Sigmoid colon (tissue), 7 donors: ENCODE results near the gene MYADML2. TPM values are rescaled to one million over a fixed set of nuclear protein-coding genes. Genes with fewer than 3 reads are reported as not detected.

Experiments
- DNase-seq: peaks from one replicate; pipeline ENCODE4 v3.0.0-alpha.2; 2019
- H3K27ac ChIP-seq, 4 donors: fragments of 200-600 bp; sonication (generic); one replicate each; pipeline ENCODE4 v1.5.1; 2016 to 2019; ENCODE audit warnings: mild to moderate bottlenecking in 1 of 4
- H3K27me3 ChIP-seq, 3 donors: fragments of 200-600 bp; sonication (generic); one replicate each; pipeline ENCODE4 v1.5.1; 2019; ENCODE audit warnings: mild to moderate bottlenecking in 1 of 3
- H3K36me3 ChIP-seq, 4 donors: fragments of 200-600 bp; sonication (generic); one replicate each; pipeline ENCODE4 v1.5.1; 2016 to 2019
- H3K4me1 ChIP-seq, 4 donors: fragments of 200-600 bp; sonication (generic); one replicate each; pipeline ENCODE4 v1.5.1; 2017 to 2019
- H3K4me3 ChIP-seq, 4 donors: fragments of 200-600 bp; sonication (generic); one replicate each; pipeline ENCODE4 v1.5.1; 2017 to 2019; ENCODE audit warnings: mild to moderate bottlenecking in 2 of 4, moderate library complexity in 1 of 4
- H3K9me3 ChIP-seq, 4 donors: fragments of 200-600 bp in 3 of 4; sonication (generic) in 3 of 4; one replicate each; pipeline versions ENCODE4 v1.5.1 to v1.6.1; 2013 to 2019
- CTCF ChIP-seq, 4 experiments: fragments of 450-650 bp in 3 of 4; fragments of 200-600 bp in 1 of 4; IDR thresholded peaks; one replicate each; pipeline ENCODE4 v1.5.1; 2016 to 2019; ENCODE audit warnings: antibody characterized with exemption in 4 of 4, mild to moderate bottlenecking in 3 of 4, moderate library complexity in 2 of 4
- EP300 ChIP-seq, 4 donors: sonication (generic); formaldehyde crosslinking; IDR thresholded peaks; one replicate each; pipeline ENCODE4 v1.6.1; 2017; ENCODE audit warnings: antibody characterized with exemption in 4 of 4
- POLR2A ChIP-seq, 2 donors: fragments of 450-650 bp; IDR thresholded peaks; one replicate each; pipeline ENCODE4 v1.6.1; 2016; ENCODE audit warnings: antibody characterized with exemption in 2 of 2, mild to moderate bottlenecking in 2 of 2, moderate library complexity in 2 of 2
- POLR2AphosphoS5 ChIP-seq, 4 donors: sonication (generic); formaldehyde crosslinking; IDR thresholded peaks; one replicate each; pipeline ENCODE4 v1.6.1; 2017; ENCODE audit warnings: antibody characterized with exemption in 4 of 4
- WGBS, 2 donors: extraction: QIAGEN DNeasy Blood & Tissue Kit; methylation state at CpG; one replicate each; pipeline ENCODE4 v1.1.7; 2013; 5-methylcytosine and 5-hydroxymethylcytosine counted together
- intact Hi-C: fragments of 100-400 bp; cut with DNase I; formaldehyde crosslinking; loops from one replicate; pipeline ENCODE4 v1.15.1; 2023
- polyA plus RNA-seq, 3 donors: library from polyadenylated mRNA; stranded (reverse); fragments of 200-250 nt; gene quantifications; one replicate each; pipeline ENCODE4 v1.2.3, GENCODE V29; 2013
- total RNA-seq, 4 donors: library from RNA; depleted of rRNA; stranded (reverse); fragments of >200 nt; gene quantifications; one replicate each; pipeline ENCODE4 v1.1.0, GENCODE V29; 2016
- donor health status: healthy with polysubstance abuse.
- donor health status: Bipolar disorder and iron deficiency.
- donor health status: healthy.

MYADML2 gene
- total and polyA plus RNA-seq, 7 donors, result not detected

DNA sequence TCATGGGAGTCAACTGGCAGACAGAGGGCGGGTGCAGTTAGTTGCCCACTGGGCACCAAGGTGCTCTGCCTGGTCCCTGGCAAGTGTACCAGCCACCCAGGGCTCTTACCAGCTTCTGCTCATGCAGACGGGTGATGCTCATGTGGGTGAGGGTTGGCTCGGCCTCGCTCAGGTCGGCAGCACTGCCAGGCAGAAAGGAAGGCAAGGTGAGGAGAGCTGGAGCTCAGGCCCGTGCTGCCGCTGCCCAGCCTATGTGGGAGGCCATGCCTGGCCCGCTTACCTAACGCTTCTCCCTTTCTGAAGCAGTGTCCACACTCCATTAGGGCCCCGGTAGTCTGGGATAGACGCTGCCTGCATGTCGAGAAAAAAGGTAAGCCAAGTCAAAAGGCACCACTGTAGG, 31.7 kb downstream of the MYADML2 start:
- Histone ChIP-seq H3K9me3 (no peaks in the 10 kb centered on the region), H3K36me3 (peaks cover 13 to 50% (median 30%) of the 10 kb centered on the region in 4 donors), H3K27me3 (no peaks in the 10 kb centered on the region), H3K27ac (no peak overlapping the region), H3K4me1 (peaks cover 0 to 48% (median 39%) of the 10 kb centered on the region in 4 donors), H3K4me3 (no peak overlapping the region)
- DNase-seq, result no peak
- 93 to 96% methylated on average over 12 of the region's 12 CpGs for WGBS, 2 donors
- intact Hi-C loops, result no loop called here
- TF ChIP-seq EP300 (IDR thresholded peaks at IDR 0.05) (no peak), POLR2A (IDR thresholded peaks at IDR 0.05) (no peak), CTCF (IDR thresholded peaks at IDR 0.05) (no peak), POLR2AphosphoS5 (IDR thresholded peaks at IDR 0.05) (no peak)

GRCh38 chr17:81914103-81914850, 32.8 kb downstream of the MYADML2 start:
- Histone ChIP-seq H3K4me1 (peaks cover 0 to 42% (median 37%) of the 10 kb centered on the region in 4 donors), H3K27ac (no peak overlapping the region), H3K4me3 (no peak overlapping the region), H3K27me3 (no peaks in the 10 kb centered on the region), H3K36me3 (peaks cover 13 to 41% (median 26%) of the 10 kb centered on the region in 4 donors), H3K9me3 (no peaks in the 10 kb centered on the region)
- TF ChIP-seq EP300 (IDR thresholded peaks at IDR 0.05) (no peak), CTCF (IDR thresholded peaks at IDR 0.05) (no peak)
- intact Hi-C loops, result no loop called here
- peak; percentile 66 for DNase-seq
- whole genome bisulfite sequencing, 2 donors, result 97 to 98% methylated on average over 36 of the region's 36 CpGs

DNA sequence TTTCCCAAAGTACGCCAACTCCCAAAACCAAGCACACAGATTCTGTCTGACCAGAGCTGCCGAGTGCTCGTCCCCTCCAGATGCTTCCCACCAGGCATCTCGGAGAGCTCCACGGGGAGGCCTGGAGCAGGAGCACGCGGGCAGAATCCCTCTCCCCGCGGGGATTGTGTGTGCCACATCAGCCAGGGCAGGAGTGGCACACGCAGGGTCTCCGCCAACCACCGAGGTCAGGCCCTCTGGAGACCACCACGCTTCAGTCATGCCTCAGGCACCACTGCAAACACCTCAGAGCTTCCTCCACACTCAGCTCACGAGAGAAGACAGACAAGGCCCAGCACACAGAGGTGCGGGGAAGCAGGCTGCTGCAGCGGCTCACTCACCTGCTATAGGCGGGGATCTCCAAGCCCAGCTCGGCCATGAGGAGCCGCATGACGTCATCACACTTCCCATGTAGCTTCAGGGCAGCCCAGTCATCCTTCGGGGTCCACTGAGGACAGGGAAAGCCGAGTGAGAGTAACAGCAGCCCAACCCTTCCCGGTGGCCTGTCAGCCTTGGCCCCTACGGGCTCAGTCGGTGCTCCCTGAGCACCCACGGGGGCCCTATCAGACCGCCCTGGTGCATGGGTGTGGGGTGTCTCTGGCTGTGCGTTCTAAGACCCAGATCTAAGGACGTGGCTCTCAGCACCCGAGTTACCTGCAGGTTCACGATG, 33.5 kb downstream of the MYADML2 start:
- peaks cover 0 to 39% (median 33%) of the 10 kb centered on the region in 4 donors for H3K4me1 ChIP-seq
- H3K27ac ChIP-seq, result no peak overlapping the region
- DNase-seq, result no peak
- 94 to 96% methylated on average over 31 of the region's 31 CpGs for WGBS, 2 donors
- TF ChIP-seq POLR2A (IDR thresholded peaks at IDR 0.05) (no peak), EP300 (IDR thresholded peaks at IDR 0.05) (no peak), POLR2AphosphoS5 (IDR thresholded peaks at IDR 0.05) (no peak), CTCF (IDR thresholded peaks at IDR 0.05) (no peak)
- H3K27me3 ChIP-seq, result no peaks in the 10 kb centered on the region
- intact Hi-C loops, result no loop called here
- no peaks in the 10 kb centered on the region for H3K9me3 ChIP-seq
- no peak overlapping the region for H3K4me3 ChIP-seq
- peaks cover 13 to 42% (median 24%) of the 10 kb centered on the region in 4 donors for H3K36me3 ChIP-seq

DNA sequence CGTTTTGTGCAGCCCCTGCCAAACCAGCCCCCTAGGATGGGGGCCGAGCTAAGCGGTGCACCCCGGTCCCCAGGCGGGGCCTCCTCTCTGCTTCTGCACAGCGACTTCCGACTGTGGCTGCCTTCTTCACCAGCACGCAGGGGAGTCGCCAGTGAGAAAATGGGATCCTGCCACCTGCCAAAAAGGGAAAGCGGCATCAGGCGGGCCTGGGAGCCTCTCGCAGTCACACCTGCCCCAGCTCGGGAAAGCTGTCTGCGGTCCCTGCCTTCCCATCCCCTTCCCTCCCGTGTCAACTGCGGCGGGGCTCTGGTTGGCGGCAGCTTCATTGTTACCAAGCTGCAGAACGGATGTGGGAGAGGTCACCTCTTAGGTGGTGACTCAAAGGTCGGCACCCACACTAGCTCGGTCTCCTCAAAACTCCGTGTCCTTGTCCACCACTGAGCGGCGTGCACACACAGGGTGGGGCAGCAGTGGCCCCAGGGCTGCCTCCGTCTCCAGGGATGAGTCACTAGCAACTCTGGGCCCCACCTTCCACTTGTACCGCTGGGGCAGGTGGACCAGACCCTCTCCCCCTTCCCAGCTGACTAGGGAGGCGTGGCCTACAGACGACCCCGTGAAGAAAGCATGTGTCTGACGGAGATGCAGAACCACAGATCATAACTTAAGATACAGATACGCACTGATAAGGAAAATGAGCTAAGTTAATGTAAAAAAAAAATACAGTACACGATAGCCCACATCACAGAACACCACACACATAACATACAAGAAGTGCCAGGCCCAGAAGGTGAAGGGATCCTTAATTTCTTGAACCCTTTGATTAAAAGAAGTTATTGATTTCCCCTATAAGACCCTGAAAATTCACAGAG, 34.4 kb downstream of the MYADML2 start:
- intact Hi-C loops, result no loop called here
- no peaks in the 10 kb centered on the region for H3K27me3 ChIP-seq
- H3K36me3 ChIP-seq, result peaks cover 13 to 46% (median 24%) of the 10 kb centered on the region in 4 donors
- peak; percentile 71 for DNase-seq
- peaks cover 0 to 34% (median 28%) of the 10 kb centered on the region in 4 donors for H3K4me1 ChIP-seq
- H3K9me3 ChIP-seq, result no peaks in the 10 kb centered on the region
- 89 to 91% methylated on average over 32 of the region's 32 CpGs for whole genome bisulfite sequencing, 2 donors
- H3K27ac ChIP-seq, result no peak overlapping the region
- H3K4me3 ChIP-seq, result no peak overlapping the region
- TF ChIP-seq EP300 (IDR thresholded peaks at IDR 0.05) (no peak), POLR2AphosphoS5 (IDR thresholded peaks at IDR 0.05) (no peak), POLR2A (IDR thresholded peaks at IDR 0.05) (no peak), CTCF (IDR thresholded peaks at IDR 0.05) (no peak)
